Neural cell (in vitro differentiated cells): ENCODE results near the gene IL15RA. TPM values are rescaled to one million over a fixed set of nuclear protein-coding genes. Genes with fewer than 3 reads are reported as not detected.

Experiments
- H2AFZ ChIP-seq: fragments of 200-600, 300-800 bp; sonication (generic), shearing (Covaris generic); 2 replicates; pipeline ENCODE4 v1.6.0; 2014; ENCODE audit warnings: low read depth, mild to moderate bottlenecking, antibody characterized with exemption, low read length, moderate library complexity
- H3F3A ChIP-seq: fragments of 200-600 bp; shearing (Covaris generic); 2 replicates; pipeline ENCODE4 v1.6.1; 2016; ENCODE audit warnings: mild to moderate bottlenecking, moderate library complexity, mixed read lengths, antibody characterized with exemption, low read length; ENCODE audit not compliant: insufficient read depth, poor library complexity, severe bottlenecking
- H3K27ac ChIP-seq: fragments of 200-600, 300-800 bp; sonication (generic), shearing (Covaris generic); 2 replicates; pipeline ENCODE4 v1.5.1; 2014; ENCODE audit warnings: mild to moderate bottlenecking, low read length, moderate library complexity
- H3K27me3 ChIP-seq: fragments of 300-800, 200-600 bp; sonication (generic), shearing (Covaris generic); 2 replicates; pipeline ENCODE4 v1.6.0; 2014; ENCODE audit warnings: mild to moderate bottlenecking, low read depth, low read length, moderate library complexity; ENCODE audit not compliant: insufficient read depth
- H3K36me3 ChIP-seq: fragments of 300-800, 200-600 bp; sonication (generic), shearing (Covaris generic); 2 replicates; pipeline ENCODE4 v1.5.1; 2014; ENCODE audit warnings: mild to moderate bottlenecking, antibody characterized with exemption, low read length, moderate library complexity; ENCODE audit not compliant: insufficient read depth
- H3K4me2 ChIP-seq: fragments of 300-800, 200-600 bp; sonication (generic), shearing (Covaris generic); 2 replicates; pipeline ENCODE4 v1.6.0; 2014; ENCODE audit warnings: mild to moderate bottlenecking, low read length
- H3K4me3 ChIP-seq: fragments of 300-800, 200-600 bp; sonication (generic), shearing (Covaris generic); 2 replicates; pipeline ENCODE4 v1.5.1; 2014; ENCODE audit warnings: mild to moderate bottlenecking, low read length, moderate library complexity
- H3K79me2 ChIP-seq: fragments of 200-600 bp; shearing (Covaris generic); replicated peaks from 2 replicates; pipeline ENCODE4 v1.6.0; 2014; ENCODE audit warnings: mild to moderate bottlenecking, low read length, moderate library complexity; ENCODE audit not compliant: insufficient read depth
- H3K9ac ChIP-seq: fragments of 300-800, 200-600 bp; sonication (generic), shearing (Covaris generic); 2 replicates; pipeline ENCODE4 v1.6.1; 2016; ENCODE audit warnings: mild to moderate bottlenecking, low read length, mixed read lengths
- H3K9me2 ChIP-seq: fragments of 200-600 bp; shearing (Covaris generic); 2 replicates; pipeline ENCODE4 v1.6.1; 2016; ENCODE audit warnings: mild to moderate bottlenecking, low read length, mixed read lengths; ENCODE audit not compliant: insufficient read depth
- H3K9me3 ChIP-seq: fragments of 200-600, 300-800 bp; sonication (generic), shearing (Covaris generic); 2 replicates; pipeline ENCODE4 v1.6.1; 2016; ENCODE audit warnings: mild to moderate bottlenecking, mixed run types, low read length, moderate library complexity, mixed read lengths
- H4K20me1 ChIP-seq: fragments of 200-600 bp; shearing (Covaris generic); 2 replicates; pipeline ENCODE4 v1.6.1; 2016; ENCODE audit warnings: mild to moderate bottlenecking, mixed run types; ENCODE audit not compliant: insufficient read depth
- EP300 ChIP-seq: fragments of 450-650 bp; conservative IDR thresholded peaks from 2 replicates; pipeline ENCODE4 v1.6.1; 2014; ENCODE audit warnings: antibody characterized with exemption, mild to moderate bottlenecking, moderate library complexity; ENCODE audit not compliant: poor library complexity, severe bottlenecking
- EZH2 ChIP-seq: fragments of 200-600, 300-800 bp; shearing (Covaris generic), sonication (generic); IDR thresholded peaks from 2 replicates; pipeline ENCODE4 v1.6.1; 2014; ENCODE audit warnings: antibody characterized with exemption, low read length, borderline replicate concordance, mild to moderate bottlenecking; ENCODE audit not compliant: insufficient read depth, poor library complexity, severe bottlenecking
- MXI1 ChIP-seq: fragments of 450-650 bp; conservative IDR thresholded peaks from 2 replicates; pipeline ENCODE4 v1.6.1; 2014; ENCODE audit warnings: antibody characterized with exemption, mild to moderate bottlenecking; ENCODE audit not compliant: poor library complexity, severe bottlenecking
- POLR2AphosphoS5 ChIP-seq: IDR thresholded peaks from 2 replicates; pipeline ENCODE4 v1.6.1; 2012
- RAD21 ChIP-seq: fragments of 450-650 bp; conservative IDR thresholded peaks from 2 replicates; pipeline ENCODE4 v1.6.1; 2014; ENCODE audit warnings: antibody characterized with exemption, mild to moderate bottlenecking, moderate library complexity
- SMC3 ChIP-seq: fragments of 450-650 bp; conservative IDR thresholded peaks from 2 replicates; pipeline ENCODE4 v1.6.1; 2014; ENCODE audit warnings: antibody characterized with exemption, mild to moderate bottlenecking, moderate library complexity; ENCODE audit not compliant: poor library complexity
- TAF1 ChIP-seq: IDR thresholded peaks from 2 replicates; pipeline ENCODE4 v1.6.1; 2012; ENCODE audit warnings: low read depth
- polyA plus RNA-seq: library from polyadenylated mRNA; depleted of rRNA; stranded (reverse); fragments of >200 nt; gene quantifications from 2 replicates; pipeline ENCODE4 v1.2.3, GENCODE V29; 2014
- TF ChIP-seq, protein P1 (sequence below): fragments of 450-650 bp; IDR thresholded peaks from 2 replicates; pipeline ENCODE4 v1.5.1; 2014; ENCODE audit warnings: antibody characterized with exemption, mild to moderate bottlenecking, moderate library complexity; ENCODE audit not compliant: poor library complexity, severe bottlenecking
- TF ChIP-seq, protein P2 (sequence below): IDR thresholded peaks from 2 replicates; pipeline ENCODE4 v1.6.1; 2012; ENCODE audit warnings: borderline replicate concordance

The IL15RA gene
- polyA plus RNA-seq, 1 donor from 2014 or later, result not detected

DNA sequence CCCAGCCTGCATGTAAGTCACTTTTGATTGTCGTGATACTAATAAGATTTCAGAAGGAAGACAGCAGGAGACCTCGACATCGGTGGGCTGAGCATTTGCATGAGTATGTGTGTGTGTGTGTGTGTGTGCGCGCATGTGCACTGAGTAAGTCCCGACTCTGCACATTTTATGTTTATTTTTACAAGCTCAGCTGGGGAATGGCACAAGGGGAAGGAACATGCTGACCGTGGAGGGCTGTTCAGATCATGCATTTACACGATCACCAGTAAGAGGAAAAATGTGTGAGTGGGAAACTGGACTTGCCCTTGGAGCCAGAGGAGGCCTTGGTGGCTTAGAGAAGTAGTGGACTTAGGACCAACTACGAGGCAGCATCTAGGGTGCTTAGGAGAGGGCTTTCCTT, 43.5 kb upstream of the IL15RA start (continued):
- no peak for TF ChIP-seq RAD21
- TF ChIP-seq MXI1, result no peak

DNA sequence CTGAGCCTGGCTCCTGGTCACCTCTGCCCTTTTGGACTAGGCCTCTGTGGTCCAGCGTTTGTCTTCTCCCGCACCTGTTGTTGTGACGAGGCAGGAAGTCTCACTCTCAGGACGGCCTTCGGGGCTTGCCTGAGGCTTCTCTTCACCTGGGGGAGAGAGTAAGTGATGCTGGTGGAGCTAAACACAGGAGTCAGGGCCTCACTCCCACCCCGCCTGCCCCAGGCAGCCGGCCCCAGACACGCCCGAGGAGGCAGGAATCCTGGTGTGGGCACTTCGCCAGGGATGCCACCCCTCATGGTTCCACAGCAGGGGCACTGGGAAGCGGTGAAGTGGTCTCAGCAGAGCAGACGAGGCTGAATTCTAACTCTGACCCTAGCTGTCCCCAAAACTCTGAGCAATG, 42.5 kb upstream of the IL15RA start:
- H3K9ac ChIP-seq, result no peak overlapping the region
- H2AFZ ChIP-seq, result no peak overlapping the region
- H3K9me3 ChIP-seq, result no peaks in the 10 kb centered on the region
- H3K27me3 ChIP-seq, result no peaks in the 10 kb centered on the region
- no peaks in the 10 kb centered on the region for H3K79me2 ChIP-seq
- H4K20me1 ChIP-seq, result no peaks in the 10 kb centered on the region
- no peak overlapping the region for H3K4me3 ChIP-seq
- no peak for TF ChIP-seq SMC3
- TF ChIP-seq TAF1, result no peak
- TF ChIP-seq, protein P1, sequence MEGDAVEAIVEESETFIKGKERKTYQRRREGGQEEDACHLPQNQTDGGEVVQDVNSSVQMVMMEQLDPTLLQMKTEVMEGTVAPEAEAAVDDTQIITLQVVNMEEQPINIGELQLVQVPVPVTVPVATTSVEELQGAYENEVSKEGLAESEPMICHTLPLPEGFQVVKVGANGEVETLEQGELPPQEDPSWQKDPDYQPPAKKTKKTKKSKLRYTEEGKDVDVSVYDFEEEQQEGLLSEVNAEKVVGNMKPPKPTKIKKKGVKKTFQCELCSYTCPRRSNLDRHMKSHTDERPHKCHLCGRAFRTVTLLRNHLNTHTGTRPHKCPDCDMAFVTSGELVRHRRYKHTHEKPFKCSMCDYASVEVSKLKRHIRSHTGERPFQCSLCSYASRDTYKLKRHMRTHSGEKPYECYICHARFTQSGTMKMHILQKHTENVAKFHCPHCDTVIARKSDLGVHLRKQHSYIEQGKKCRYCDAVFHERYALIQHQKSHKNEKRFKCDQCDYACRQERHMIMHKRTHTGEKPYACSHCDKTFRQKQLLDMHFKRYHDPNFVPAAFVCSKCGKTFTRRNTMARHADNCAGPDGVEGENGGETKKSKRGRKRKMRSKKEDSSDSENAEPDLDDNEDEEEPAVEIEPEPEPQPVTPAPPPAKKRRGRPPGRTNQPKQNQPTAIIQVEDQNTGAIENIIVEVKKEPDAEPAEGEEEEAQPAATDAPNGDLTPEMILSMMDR, result no peak
- TF ChIP-seq POLR2AphosphoS5, result no peak
- TF ChIP-seq RAD21, result no peak
- TF ChIP-seq EZH2, result no peak
- TF ChIP-seq MXI1, result no peak
- no peak for TF ChIP-seq EP300
- TF ChIP-seq, protein P2, sequence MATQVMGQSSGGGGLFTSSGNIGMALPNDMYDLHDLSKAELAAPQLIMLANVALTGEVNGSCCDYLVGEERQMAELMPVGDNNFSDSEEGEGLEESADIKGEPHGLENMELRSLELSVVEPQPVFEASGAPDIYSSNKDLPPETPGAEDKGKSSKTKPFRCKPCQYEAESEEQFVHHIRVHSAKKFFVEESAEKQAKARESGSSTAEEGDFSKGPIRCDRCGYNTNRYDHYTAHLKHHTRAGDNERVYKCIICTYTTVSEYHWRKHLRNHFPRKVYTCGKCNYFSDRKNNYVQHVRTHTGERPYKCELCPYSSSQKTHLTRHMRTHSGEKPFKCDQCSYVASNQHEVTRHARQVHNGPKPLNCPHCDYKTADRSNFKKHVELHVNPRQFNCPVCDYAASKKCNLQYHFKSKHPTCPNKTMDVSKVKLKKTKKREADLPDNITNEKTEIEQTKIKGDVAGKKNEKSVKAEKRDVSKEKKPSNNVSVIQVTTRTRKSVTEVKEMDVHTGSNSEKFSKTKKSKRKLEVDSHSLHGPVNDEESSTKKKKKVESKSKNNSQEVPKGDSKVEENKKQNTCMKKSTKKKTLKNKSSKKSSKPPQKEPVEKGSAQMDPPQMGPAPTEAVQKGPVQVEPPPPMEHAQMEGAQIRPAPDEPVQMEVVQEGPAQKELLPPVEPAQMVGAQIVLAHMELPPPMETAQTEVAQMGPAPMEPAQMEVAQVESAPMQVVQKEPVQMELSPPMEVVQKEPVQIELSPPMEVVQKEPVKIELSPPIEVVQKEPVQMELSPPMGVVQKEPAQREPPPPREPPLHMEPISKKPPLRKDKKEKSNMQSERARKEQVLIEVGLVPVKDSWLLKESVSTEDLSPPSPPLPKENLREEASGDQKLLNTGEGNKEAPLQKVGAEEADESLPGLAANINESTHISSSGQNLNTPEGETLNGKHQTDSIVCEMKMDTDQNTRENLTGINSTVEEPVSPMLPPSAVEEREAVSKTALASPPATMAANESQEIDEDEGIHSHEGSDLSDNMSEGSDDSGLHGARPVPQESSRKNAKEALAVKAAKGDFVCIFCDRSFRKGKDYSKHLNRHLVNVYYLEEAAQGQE, result no peak
- no peaks in the 10 kb centered on the region for H3F3A ChIP-seq
- H3K27ac ChIP-seq, result no peak overlapping the region
- no peaks in the 10 kb centered on the region for H3K36me3 ChIP-seq
- H3K4me2 ChIP-seq, result no peak overlapping the region
- H3K9me2 ChIP-seq, result no peaks in the 10 kb centered on the region

DNA sequence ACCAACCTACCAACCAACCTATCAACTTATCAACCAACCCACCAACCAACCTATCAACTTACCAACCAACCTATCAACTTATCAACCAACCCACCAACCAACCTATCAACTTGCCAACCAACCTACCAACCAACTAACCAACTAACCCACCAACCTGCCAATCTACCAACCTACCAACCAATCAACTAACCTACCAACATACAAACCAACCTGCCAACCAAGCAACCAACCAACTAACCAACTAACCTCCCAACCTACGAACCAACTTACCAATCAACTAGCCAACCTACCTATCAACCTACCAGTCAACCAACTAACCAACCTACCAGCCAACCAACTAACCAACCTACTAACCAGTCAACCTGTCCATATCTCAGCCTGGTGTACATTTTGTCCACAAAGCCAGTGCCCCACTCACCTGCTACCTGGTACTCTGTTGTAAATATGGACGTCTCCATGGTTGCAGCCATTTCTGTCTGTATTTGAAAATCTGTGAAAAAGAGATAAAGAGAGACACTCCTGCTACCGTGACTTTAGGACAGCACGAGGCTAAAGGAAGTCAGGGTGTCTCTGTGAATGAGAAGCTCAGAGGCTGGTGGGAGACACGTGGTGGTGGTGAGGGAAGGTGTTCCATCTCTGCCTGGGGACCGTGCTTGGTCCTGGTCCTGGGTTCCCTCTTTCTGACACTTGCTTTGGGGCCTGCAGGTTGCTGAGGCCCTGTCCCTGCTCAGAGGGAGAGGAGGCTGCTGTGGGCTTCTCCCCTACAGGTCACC, 41.9 kb upstream of the IL15RA start:
- no peaks in the 10 kb centered on the region for H3K27me3 ChIP-seq
- no peaks in the 10 kb centered on the region for H3K9me2 ChIP-seq
- TF ChIP-seq TAF1 (no peak), EP300 (no peak), MXI1 (no peak), RAD21 (no peak), SMC3 (no peak)
- TF ChIP-seq, protein P1, result no peak
- H3F3A ChIP-seq, result no peaks in the 10 kb centered on the region
- H4K20me1 ChIP-seq, result no peaks in the 10 kb centered on the region
- no peaks in the 10 kb centered on the region for H3K9me3 ChIP-seq
- no peak overlapping the region for H2AFZ ChIP-seq
- H3K79me2 ChIP-seq, result no peaks in the 10 kb centered on the region
- H3K27ac ChIP-seq, result no peak overlapping the region
- no peak overlapping the region for H3K4me3 ChIP-seq
- no peak overlapping the region for H3K9ac ChIP-seq
- no peaks in the 10 kb centered on the region for H3K36me3 ChIP-seq
- H3K4me2 ChIP-seq, result no peak overlapping the region
